ENCODE data around the gene EIF4A3.

EIF4A3 gene

GRCh38 chr17:80119271-80119791 is 27.6 kb downstream of the EIF4A3 start:
- no peak for TF ChIP-seq CTCF (IDR thresholded peaks at IDR 0.05; ENCODE audit: insufficient read depth, low read depth, low read length, missing control alignments)
- DNase-seq (ENCODE audit: low read depth) = no peak
- H3K4me3 ChIP-seq (ENCODE audit: low read depth, low read length) = no peak overlapping the region

- DNase-seq (ENCODE audit: low read depth) = no peak
- no peak overlapping the region for H3K4me3 ChIP-seq (ENCODE audit: low read depth, low read length)
- TF ChIP-seq CTCF (IDR thresholded peaks at IDR 0.05; ENCODE audit: insufficient read depth, low read depth, low read length, missing control alignments) = no peak
These were observed 28.2 kb downstream of the EIF4A3 start for GRCh38 chr17:80118601-80119270.

- no peak overlapping the region for H3K4me3 ChIP-seq (ENCODE audit: low read depth, low read length)
- DNase-seq (ENCODE audit: low read depth) = no peak
- TF ChIP-seq CTCF (IDR thresholded peaks at IDR 0.05; ENCODE audit: insufficient read depth, low read depth, low read length, missing control alignments) = no peak
These were observed 29.2 kb downstream of the EIF4A3 start for GRCh38 chr17:80117491-80118401.

GRCh38 chr17:80116921-80117380 is 30.0 kb downstream of the EIF4A3 start:
- TF ChIP-seq CTCF (IDR thresholded peaks at IDR 0.05; ENCODE audit: insufficient read depth, low read depth, low read length, missing control alignments) = no peak
- no peak overlapping the region for H3K4me3 ChIP-seq (ENCODE audit: low read depth, low read length)
- DNase-seq (ENCODE audit: low read depth) = no peak

GRCh38 chr17:80116276-80116920 is 30.5 kb downstream of the EIF4A3 start:
- TF ChIP-seq CTCF (IDR thresholded peaks at IDR 0.05; ENCODE audit: insufficient read depth, low read depth, low read length, missing control alignments) = no peak
- DNase-seq (ENCODE audit: low read depth) = no peak
- no peak overlapping the region for H3K4me3 ChIP-seq (ENCODE audit: low read depth, low read length)

GRCh38 chr17:80115159-80115558 is 31.8 kb downstream of the EIF4A3 start:
- TF ChIP-seq CTCF (IDR thresholded peaks at IDR 0.05; ENCODE audit: insufficient read depth, low read depth, low read length, missing control alignments) = no peak
- H3K4me3 ChIP-seq (ENCODE audit: low read depth, low read length) = no peak overlapping the region
- DNase-seq (ENCODE audit: low read depth) = no peak
